Stimulated activated naive B cell treated with anti-CD40 and anti-IgM and Interleukin-4, amounts not matched to agents 10 μg/mL and 1 μg/mL and 100 μg/mL, for 72 hours (primary cell): ENCODE measurements around the gene PRKACA.

ENCODE experiments used
- ATAC-seq, 2 donors: fragments of 150-1000 bp; cut with Tn5 transposase; replicated peaks; 2 replicates each; pipeline ENCODE4 v1.10.0; 2021; ENCODE audit warnings: moderate library complexity in 1 of 2
- DNase-seq: peaks from one replicate; pipeline ENCODE4 v3.0.0; 2021
- H3K27ac Mint-ChIP-seq: one replicate; pipeline ENCODE4 v1.8.0; 2022; ENCODE audit warnings: mild to moderate bottlenecking, mixed read lengths
- H3K27me3 Mint-ChIP-seq, 2 donors: one replicate each; pipeline ENCODE4 v1.8.0; 2022; ENCODE audit warnings: mixed read lengths in 2 of 2
- H3K36me3 Mint-ChIP-seq, 2 donors: one replicate each; pipeline ENCODE4 v1.8.0; 2022; ENCODE audit warnings: mixed read lengths in 2 of 2, mild to moderate bottlenecking in 1 of 2
- H3K4me1 Mint-ChIP-seq, 2 donors: one replicate each; pipeline ENCODE4 v1.8.0; 2022; ENCODE audit warnings: mixed read lengths in 2 of 2, mild to moderate bottlenecking in 1 of 2
- H3K4me3 Mint-ChIP-seq, 2 donors: one replicate each; pipeline ENCODE4 v1.8.0; 2022; ENCODE audit warnings: mild to moderate bottlenecking in 2 of 2, mixed read lengths in 2 of 2, moderate library complexity in 1 of 2
- H3K9me3 Mint-ChIP-seq, 2 donors: one replicate each; pipeline ENCODE4 v1.8.0; 2022; ENCODE audit warnings: mixed read lengths in 2 of 2, mild to moderate bottlenecking in 1 of 2

PRKACA gene

GRCh38 chr19:14103310-14103709, 14.3 kb downstream of the PRKACA start:
- Mint-ChIP-seq H3K4me1 (no peaks in the 10 kb centered on the region), H3K36me3 (peaks cover 19 to 21% of the 10 kb centered on the region in 2 donors), H3K4me3 (no peak overlapping the region), H3K27ac (no peak overlapping the region), H3K9me3 (no peaks in the 10 kb centered on the region), H3K27me3 (no peaks in the 10 kb centered on the region)
- DNase-seq (no peak), ATAC-seq (peak in 1 of 2 donors; percentile 33)

- H3K4me1 Mint-ChIP-seq: no peaks in the 10 kb centered on the region
- no peak for ATAC-seq
- no peak for DNase-seq
- H3K27ac Mint-ChIP-seq: no peak overlapping the region
- H3K9me3 Mint-ChIP-seq: no peaks in the 10 kb centered on the region
- no peak overlapping the region for H3K4me3 Mint-ChIP-seq
- peaks cover 20 to 26% of the 10 kb centered on the region in 2 donors for H3K36me3 Mint-ChIP-seq
- no peaks in the 10 kb centered on the region for H3K27me3 Mint-ChIP-seq
Measured at GRCh38 chr19:14102756-14103155, 14.8 kb downstream of the PRKACA start.

- H3K9me3 Mint-ChIP-seq: no peaks in the 10 kb centered on the region
- H3K4me3 Mint-ChIP-seq: no peak overlapping the region
- peaks cover 21 to 32% of the 10 kb centered on the region in 2 donors for H3K36me3 Mint-ChIP-seq
- H3K27me3 Mint-ChIP-seq: no peaks in the 10 kb centered on the region
- H3K4me1 Mint-ChIP-seq: no peaks in the 10 kb centered on the region
- ATAC-seq: no peak
- no peak overlapping the region for H3K27ac Mint-ChIP-seq
- no peak for DNase-seq
Measured at GRCh38 chr19:14102102-14102696, 15.4 kb downstream of the PRKACA start.

- H3K4me3 Mint-ChIP-seq: no peak overlapping the region
- no peak overlapping the region for H3K27ac Mint-ChIP-seq
- no peaks in the 10 kb centered on the region for H3K27me3 Mint-ChIP-seq
- DNase-seq (no peak), ATAC-seq (no peak)
- H3K9me3 Mint-ChIP-seq: no peaks in the 10 kb centered on the region
- H3K36me3 Mint-ChIP-seq: peaks cover 26 to 37% of the 10 kb centered on the region in 2 donors
- no peaks in the 10 kb centered on the region for H3K4me1 Mint-ChIP-seq
Measured at GRCh38 chr19:14101003-14101545, 16.5 kb downstream of the PRKACA start.

GRCh38 chr19:14097532-14098151, 19.9 kb downstream of the PRKACA start:
- DNase-seq: no peak
- ATAC-seq: no peak
- no peak overlapping the region for H3K4me3 Mint-ChIP-seq
- no peaks in the 10 kb centered on the region for H3K27me3 Mint-ChIP-seq
- peaks cover 24 to 36% of the 10 kb centered on the region in 2 donors for H3K36me3 Mint-ChIP-seq
- no peaks in the 10 kb centered on the region for H3K4me1 Mint-ChIP-seq
- H3K9me3 Mint-ChIP-seq: peaks cover 0 to 2% of the 10 kb centered on the region in 2 donors
- no peak overlapping the region for H3K27ac Mint-ChIP-seq

- H3K4me3 Mint-ChIP-seq: no peak overlapping the region
- no peak overlapping the region for H3K27ac Mint-ChIP-seq
- peaks cover 7 to 10% of the 10 kb centered on the region in 2 donors for H3K4me1 Mint-ChIP-seq
- no peak for DNase-seq
- H3K27me3 Mint-ChIP-seq: no peaks in the 10 kb centered on the region
- no peak for ATAC-seq
- peaks cover 29 to 45% of the 10 kb centered on the region in 2 donors for H3K36me3 Mint-ChIP-seq
- peaks cover 0 to 2% of the 10 kb centered on the region in 2 donors for H3K9me3 Mint-ChIP-seq
Measured at GRCh38 chr19:14096272-14096992, 21.1 kb downstream of the PRKACA start.

- Mint-ChIP-seq H3K4me3 (no peak overlapping the region), H3K4me1 (peaks cover 7 to 10% of the 10 kb centered on the region in 2 donors), H3K36me3 (peaks cover 29 to 40% of the 10 kb centered on the region in 2 donors), H3K27me3 (no peaks in the 10 kb centered on the region), H3K27ac (peak overlapping the region; percentile 56), H3K9me3 (peaks cover 0 to 2% of the 10 kb centered on the region in 2 donors)
- ATAC-seq (no peak), DNase-seq (no peak)
Measured at GRCh38 chr19:14094854-14095253, 22.7 kb downstream of the PRKACA start.

- H3K4me3 Mint-ChIP-seq: peak overlapping the region in 1 of 2 donors; percentile 26
- peaks cover 11 to 18% of the 10 kb centered on the region in 2 donors for H3K4me1 Mint-ChIP-seq
- no peak for DNase-seq
- peaks cover 33 to 49% of the 10 kb centered on the region in 2 donors for H3K36me3 Mint-ChIP-seq
- no peak overlapping the region for H3K27ac Mint-ChIP-seq
- H3K9me3 Mint-ChIP-seq: peaks cover 0 to 2% of the 10 kb centered on the region in 2 donors
- no peak for ATAC-seq
- H3K27me3 Mint-ChIP-seq: no peaks in the 10 kb centered on the region
Measured at GRCh38 chr19:14093117-14093823, 24.3 kb downstream of the PRKACA start.

- Mint-ChIP-seq H3K27me3 (no peaks in the 10 kb centered on the region), H3K27ac (peak overlapping the region; percentile 98), H3K4me1 (peaks cover 12 to 22% of the 10 kb centered on the region in 2 donors), H3K4me3 (peak overlapping the region; percentile 96 to 98), H3K36me3 (peaks cover 30 to 40% of the 10 kb centered on the region in 2 donors), H3K9me3 (peaks cover 0 to 2% of the 10 kb centered on the region in 2 donors)
- DNase-seq (no peak), ATAC-seq (peak; percentile 37 to 46)
Measured at GRCh38 chr19:14091813-14092462, 25.6 kb downstream of the PRKACA start.

- DNase-seq: peak; percentile 85
- Mint-ChIP-seq H3K36me3 (peaks cover 25 to 35% of the 10 kb centered on the region in 2 donors), H3K4me3 (peak overlapping the region; percentile 96 to 98), H3K4me1 (peaks cover 12 to 22% of the 10 kb centered on the region in 2 donors), H3K27ac (peak overlapping the region; percentile 98), H3K27me3 (no peaks in the 10 kb centered on the region), H3K9me3 (peaks cover 0 to 2% of the 10 kb centered on the region in 2 donors)
- ATAC-seq: peak; percentile 79 to 81
Measured at GRCh38 chr19:14091081-14091812, 26.3 kb downstream of the PRKACA start.

GRCh38 chr19:14090509-14091080, 27.0 kb downstream of the PRKACA start, which contains the start of gene SAMD1:
Gene SAMD1 (minus strand): TSS chr19:14090751.
- Mint-ChIP-seq H3K4me1 (peaks cover 12 to 22% of the 10 kb centered on the region in 2 donors), H3K27ac (peak within 1 kb of the TSS; percentile 98), H3K27me3 (no peaks in the 10 kb centered on the region), H3K4me3 (peak within 1 kb of the TSS; percentile 96 to 98), H3K36me3 (peaks cover 25 to 35% of the 10 kb centered on the region in 2 donors), H3K9me3 (peaks cover 0 to 2% of the 10 kb centered on the region in 2 donors)
- DNase-seq (no peak), ATAC-seq (peak; percentile 50 to 59)

GRCh38 chr19:14089662-14090508, 27.7 kb downstream of the PRKACA start:
- Mint-ChIP-seq H3K27me3 (no peaks in the 10 kb centered on the region), H3K4me3 (peak overlapping the region; percentile 84 to 98), H3K36me3 (peaks cover 25 to 37% of the 10 kb centered on the region in 2 donors), H3K4me1 (peaks cover 12 to 22% of the 10 kb centered on the region in 2 donors), H3K27ac (no peak overlapping the region), H3K9me3 (peaks cover 0 to 2% of the 10 kb centered on the region in 2 donors)
- peak; percentile 15 to 18 for ATAC-seq
- peak; percentile 50 for DNase-seq
